ENCODE measurements around the gene RGS13.

DNA sequence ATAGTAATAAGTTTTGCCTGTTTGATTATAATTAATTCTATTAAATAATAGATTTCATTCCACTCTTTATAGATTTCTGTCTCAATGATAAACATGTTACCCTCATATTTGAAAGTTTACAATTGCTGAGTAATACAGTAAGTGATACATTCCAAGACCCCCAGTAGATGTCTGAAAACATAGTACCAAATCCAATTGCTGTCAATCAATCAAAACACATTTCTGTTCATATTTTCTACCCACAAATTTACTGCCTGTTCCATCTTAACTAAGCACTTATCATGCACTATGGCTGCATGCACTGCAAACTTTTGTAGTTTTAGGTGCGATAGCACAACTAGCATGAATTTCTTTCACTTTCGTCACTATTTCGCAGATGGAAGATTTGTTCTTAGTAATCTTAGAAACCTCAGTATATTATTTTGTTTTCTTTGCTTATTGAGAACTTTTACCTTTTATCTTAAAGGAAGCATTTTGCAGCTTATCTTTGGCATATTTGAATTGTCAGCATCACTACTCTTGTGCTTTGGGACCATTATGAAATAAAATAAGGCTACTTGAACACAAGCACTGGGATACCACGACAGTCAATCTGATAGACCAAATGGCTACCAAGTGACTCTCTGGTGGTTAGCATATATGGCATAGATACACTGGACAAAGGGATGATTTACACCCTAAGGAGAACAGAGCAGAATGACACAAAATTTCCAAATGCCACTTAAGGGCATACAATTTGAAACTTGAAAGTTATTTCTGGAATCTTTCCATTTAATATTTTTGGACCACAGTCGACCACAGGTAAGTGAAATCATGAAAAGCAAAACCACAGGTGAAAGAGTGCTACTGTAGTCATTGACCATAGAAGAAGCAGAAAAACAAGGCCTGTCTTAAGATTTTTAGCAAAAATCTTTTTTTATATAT, 67.6 kb downstream of the RGS13 start:
- TF ChIP-seq, protein P1, sequence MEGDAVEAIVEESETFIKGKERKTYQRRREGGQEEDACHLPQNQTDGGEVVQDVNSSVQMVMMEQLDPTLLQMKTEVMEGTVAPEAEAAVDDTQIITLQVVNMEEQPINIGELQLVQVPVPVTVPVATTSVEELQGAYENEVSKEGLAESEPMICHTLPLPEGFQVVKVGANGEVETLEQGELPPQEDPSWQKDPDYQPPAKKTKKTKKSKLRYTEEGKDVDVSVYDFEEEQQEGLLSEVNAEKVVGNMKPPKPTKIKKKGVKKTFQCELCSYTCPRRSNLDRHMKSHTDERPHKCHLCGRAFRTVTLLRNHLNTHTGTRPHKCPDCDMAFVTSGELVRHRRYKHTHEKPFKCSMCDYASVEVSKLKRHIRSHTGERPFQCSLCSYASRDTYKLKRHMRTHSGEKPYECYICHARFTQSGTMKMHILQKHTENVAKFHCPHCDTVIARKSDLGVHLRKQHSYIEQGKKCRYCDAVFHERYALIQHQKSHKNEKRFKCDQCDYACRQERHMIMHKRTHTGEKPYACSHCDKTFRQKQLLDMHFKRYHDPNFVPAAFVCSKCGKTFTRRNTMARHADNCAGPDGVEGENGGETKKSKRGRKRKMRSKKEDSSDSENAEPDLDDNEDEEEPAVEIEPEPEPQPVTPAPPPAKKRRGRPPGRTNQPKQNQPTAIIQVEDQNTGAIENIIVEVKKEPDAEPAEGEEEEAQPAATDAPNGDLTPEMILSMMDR (conservative IDR thresholded peaks at IDR 0.05 in 1 of 2, IDR thresholded peaks at IDR 0.05 in 1 of 2; ENCODE audit: extremely low read depth in 1 of 2, insufficient read depth in 1 of 2, low read depth in 1 of 2, low read length in 2 of 2), result no peak
- TF ChIP-seq EZH2 (IDR thresholded peaks at IDR 0.05; ENCODE audit: borderline replicate concordance, low read length), result no peak

Measured in mammary epithelial cell (primary cell).